Loucy (cell line): ENCODE data around the gene HOXD10.

Experiments
- EZH2phosphoT487 ChIP-seq: fragments of 200-600 bp; IDR thresholded peaks from 2 replicates; pipeline ENCODE4 v1.6.1; 2018; ENCODE audit warnings: antibody characterized with exemption, mild to moderate bottlenecking, moderate library complexity, borderline replicate concordance
- TF ChIP-seq, protein P1 (sequence below): fragments of 200-600 bp; sonication (generic); conservative IDR thresholded peaks from 2 replicates; pipeline ENCODE4 v1.5.1; 2014; ENCODE audit warnings: mild to moderate bottlenecking, antibody characterized with exemption, low read length

DNA sequence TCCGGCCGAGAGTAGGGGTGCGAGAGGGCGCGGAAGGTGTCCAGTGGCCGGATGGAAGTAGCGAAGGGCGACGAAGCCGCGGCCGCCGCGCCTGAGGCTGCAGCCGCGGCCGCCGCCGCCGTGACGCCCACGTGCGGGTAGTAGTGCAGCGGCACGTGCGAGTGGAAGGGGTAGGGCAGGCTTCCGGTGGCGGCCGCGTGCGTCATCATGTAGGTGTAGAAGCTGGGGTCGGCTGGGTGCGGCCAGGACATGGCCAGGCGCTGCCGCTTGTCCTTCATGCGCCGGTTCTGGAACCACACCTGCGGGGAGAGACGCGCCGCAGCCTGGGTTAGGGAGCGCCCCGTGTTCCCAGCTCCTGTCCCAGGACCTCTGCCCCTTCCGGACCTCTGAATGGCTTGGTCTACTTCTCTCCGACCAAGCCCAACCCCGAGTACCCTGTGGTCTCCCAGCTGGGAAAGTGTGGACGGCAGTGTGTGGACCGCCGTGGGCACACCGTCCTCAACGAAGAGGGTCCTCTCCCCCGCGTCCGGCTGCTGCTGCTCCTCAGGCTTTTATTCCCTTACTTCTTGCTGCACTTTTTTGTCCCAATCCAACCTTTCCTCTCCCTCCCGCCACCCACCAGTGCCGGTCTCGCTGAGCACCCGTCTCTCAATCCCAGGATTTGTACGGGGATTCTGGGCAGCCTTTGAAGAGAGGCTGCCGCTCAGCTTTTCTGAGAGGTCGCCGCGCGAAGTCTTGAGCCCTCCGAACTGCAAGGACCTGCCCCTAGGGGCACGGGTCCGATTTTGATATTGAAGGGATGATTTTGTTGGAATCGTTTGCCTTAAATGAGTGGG, 35.8 kb upstream of the HOXD10 start:
- TF ChIP-seq, protein P1, sequence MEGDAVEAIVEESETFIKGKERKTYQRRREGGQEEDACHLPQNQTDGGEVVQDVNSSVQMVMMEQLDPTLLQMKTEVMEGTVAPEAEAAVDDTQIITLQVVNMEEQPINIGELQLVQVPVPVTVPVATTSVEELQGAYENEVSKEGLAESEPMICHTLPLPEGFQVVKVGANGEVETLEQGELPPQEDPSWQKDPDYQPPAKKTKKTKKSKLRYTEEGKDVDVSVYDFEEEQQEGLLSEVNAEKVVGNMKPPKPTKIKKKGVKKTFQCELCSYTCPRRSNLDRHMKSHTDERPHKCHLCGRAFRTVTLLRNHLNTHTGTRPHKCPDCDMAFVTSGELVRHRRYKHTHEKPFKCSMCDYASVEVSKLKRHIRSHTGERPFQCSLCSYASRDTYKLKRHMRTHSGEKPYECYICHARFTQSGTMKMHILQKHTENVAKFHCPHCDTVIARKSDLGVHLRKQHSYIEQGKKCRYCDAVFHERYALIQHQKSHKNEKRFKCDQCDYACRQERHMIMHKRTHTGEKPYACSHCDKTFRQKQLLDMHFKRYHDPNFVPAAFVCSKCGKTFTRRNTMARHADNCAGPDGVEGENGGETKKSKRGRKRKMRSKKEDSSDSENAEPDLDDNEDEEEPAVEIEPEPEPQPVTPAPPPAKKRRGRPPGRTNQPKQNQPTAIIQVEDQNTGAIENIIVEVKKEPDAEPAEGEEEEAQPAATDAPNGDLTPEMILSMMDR, result no peak
- TF ChIP-seq EZH2phosphoT487, result no peak
